ENCODE results near the gene PCSK1. TPM values are rescaled to one million over a fixed set of nuclear protein-coding genes. Genes with fewer than 3 reads are reported as not detected.

PCSK1 gene
- total RNA-seq, 1 donor from 2014 or later = 0.41 TPM

DNA sequence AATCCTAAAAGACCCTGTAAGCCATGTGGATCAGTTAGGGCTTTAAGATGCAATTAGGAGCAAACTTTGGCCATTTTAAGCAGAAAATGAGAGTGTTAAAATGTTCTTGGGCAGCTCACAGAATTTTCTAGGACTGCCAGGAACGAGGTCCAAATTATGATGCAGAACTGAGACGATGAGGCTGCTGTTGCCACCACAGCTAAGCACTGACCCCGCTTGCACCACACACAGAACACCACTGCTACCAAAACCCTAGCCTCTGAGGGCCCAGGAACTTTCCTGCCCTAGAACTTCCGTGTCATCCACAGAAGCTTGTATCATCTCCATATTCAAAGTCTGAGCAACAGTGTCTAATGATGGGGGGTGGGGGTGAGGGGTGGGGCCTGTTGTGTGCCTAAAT, 41.0 kb upstream of the PCSK1 start:
- no peaks in the 10 kb centered on the region for H3K36me3 Mint-ChIP-seq (ENCODE audit: low read depth, unreplicated experiment)
- peaks cover 5% of the 10 kb centered on the region for H3K4me1 Mint-ChIP-seq (ENCODE audit: unreplicated experiment)
- DNase-seq (ENCODE audit: low spot score) = no peak
- TF ChIP-seq, protein P1, sequence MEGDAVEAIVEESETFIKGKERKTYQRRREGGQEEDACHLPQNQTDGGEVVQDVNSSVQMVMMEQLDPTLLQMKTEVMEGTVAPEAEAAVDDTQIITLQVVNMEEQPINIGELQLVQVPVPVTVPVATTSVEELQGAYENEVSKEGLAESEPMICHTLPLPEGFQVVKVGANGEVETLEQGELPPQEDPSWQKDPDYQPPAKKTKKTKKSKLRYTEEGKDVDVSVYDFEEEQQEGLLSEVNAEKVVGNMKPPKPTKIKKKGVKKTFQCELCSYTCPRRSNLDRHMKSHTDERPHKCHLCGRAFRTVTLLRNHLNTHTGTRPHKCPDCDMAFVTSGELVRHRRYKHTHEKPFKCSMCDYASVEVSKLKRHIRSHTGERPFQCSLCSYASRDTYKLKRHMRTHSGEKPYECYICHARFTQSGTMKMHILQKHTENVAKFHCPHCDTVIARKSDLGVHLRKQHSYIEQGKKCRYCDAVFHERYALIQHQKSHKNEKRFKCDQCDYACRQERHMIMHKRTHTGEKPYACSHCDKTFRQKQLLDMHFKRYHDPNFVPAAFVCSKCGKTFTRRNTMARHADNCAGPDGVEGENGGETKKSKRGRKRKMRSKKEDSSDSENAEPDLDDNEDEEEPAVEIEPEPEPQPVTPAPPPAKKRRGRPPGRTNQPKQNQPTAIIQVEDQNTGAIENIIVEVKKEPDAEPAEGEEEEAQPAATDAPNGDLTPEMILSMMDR (IDR thresholded peaks at IDR 0.05; ENCODE audit: unreplicated experiment) = no peak
- no peak overlapping the region for H3K27ac Mint-ChIP-seq (ENCODE audit: unreplicated experiment)
- no peak overlapping the region for H3K4me3 Mint-ChIP-seq (ENCODE audit: unreplicated experiment)
- H3K9me3 Mint-ChIP-seq (ENCODE audit: unreplicated experiment) = no peaks in the 10 kb centered on the region
- peaks cover 4% of the 10 kb centered on the region for H3K27me3 Mint-ChIP-seq (ENCODE audit: unreplicated experiment)

DNA sequence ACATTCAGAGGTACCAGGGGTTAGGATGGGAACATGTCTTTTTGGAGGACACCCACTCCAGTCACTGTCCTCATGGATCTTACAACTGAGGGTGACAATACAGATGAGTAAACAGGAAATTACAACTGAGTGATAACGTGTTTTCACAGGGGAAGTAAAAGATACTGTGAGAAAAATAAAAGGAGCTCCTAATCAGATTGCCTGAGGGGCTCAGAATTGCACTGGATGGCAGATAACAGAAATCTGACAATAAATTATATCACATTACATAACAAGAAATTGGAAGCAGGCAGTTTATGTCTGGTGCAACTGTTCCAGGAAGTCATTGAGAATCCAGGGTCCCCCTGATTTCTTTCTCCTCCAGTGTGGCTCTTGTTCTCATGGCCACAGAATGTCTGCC, 40.1 kb upstream of the PCSK1 start:
- no peaks in the 10 kb centered on the region for H3K36me3 Mint-ChIP-seq (ENCODE audit: low read depth, unreplicated experiment)
- TF ChIP-seq, protein P1 (IDR thresholded peaks at IDR 0.05; ENCODE audit: unreplicated experiment) = no peak
- no peak overlapping the region for H3K4me3 Mint-ChIP-seq (ENCODE audit: unreplicated experiment)
- H3K4me1 Mint-ChIP-seq (ENCODE audit: unreplicated experiment) = peaks cover 5% of the 10 kb centered on the region
- H3K27ac Mint-ChIP-seq (ENCODE audit: unreplicated experiment) = no peak overlapping the region
- DNase-seq (ENCODE audit: low spot score) = no peak
- H3K27me3 Mint-ChIP-seq (ENCODE audit: unreplicated experiment) = peaks cover 4% of the 10 kb centered on the region
- no peaks in the 10 kb centered on the region for H3K9me3 Mint-ChIP-seq (ENCODE audit: unreplicated experiment)

DNA sequence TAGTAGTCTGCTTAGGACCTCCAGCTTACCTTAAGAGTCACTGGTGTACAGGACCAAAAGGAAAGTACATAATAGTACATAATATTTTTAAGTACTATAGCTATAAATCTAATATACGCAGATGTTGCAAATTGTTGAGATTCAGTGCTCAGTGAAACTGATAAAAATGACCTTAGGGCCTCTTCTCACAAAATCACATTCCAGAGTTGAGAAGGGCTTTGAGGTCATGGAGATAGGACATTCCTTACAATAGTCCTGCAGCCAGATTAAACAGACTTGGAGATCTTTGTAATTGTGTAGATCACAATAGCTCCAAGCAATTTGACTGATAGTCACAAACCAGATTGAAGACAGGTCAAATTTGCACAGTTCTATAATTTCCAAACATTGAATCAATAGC, 37.7 kb upstream of the PCSK1 start:
- Mint-ChIP-seq H3K27me3 (ENCODE audit: unreplicated experiment) (peaks cover 4% of the 10 kb centered on the region), H3K27ac (ENCODE audit: unreplicated experiment) (no peak overlapping the region), H3K9me3 (ENCODE audit: unreplicated experiment) (no peaks in the 10 kb centered on the region), H3K4me3 (ENCODE audit: unreplicated experiment) (no peak overlapping the region), H3K36me3 (ENCODE audit: low read depth, unreplicated experiment) (no peaks in the 10 kb centered on the region), H3K4me1 (ENCODE audit: unreplicated experiment) (peaks cover 5% of the 10 kb centered on the region)
- TF ChIP-seq, protein P1 (IDR thresholded peaks at IDR 0.05; ENCODE audit: unreplicated experiment) = no peak
- DNase-seq (ENCODE audit: low spot score) = no peak

DNA sequence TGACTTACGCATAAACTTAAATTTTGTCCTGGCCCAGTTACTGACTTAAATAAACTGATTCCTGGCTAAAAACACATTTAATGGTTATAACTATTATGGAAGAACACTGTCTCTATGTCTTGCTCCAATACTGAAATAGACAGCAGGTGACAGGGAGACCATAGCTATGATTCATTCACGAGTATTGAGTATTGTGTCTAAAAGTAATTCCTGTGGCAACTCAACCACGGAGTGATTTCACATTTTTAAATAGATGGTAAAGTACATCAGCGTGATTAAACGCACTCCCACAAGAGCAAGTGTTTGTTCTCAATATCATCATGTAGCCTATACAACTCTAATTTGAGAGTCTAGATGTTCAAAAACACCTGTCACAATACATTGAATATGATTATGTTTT, 35.9 kb upstream of the PCSK1 start:
- Mint-ChIP-seq H3K36me3 (ENCODE audit: low read depth, unreplicated experiment) (no peaks in the 10 kb centered on the region), H3K27me3 (ENCODE audit: unreplicated experiment) (peaks cover 4% of the 10 kb centered on the region), H3K4me1 (ENCODE audit: unreplicated experiment) (peaks cover 5% of the 10 kb centered on the region), H3K9me3 (ENCODE audit: unreplicated experiment) (no peaks in the 10 kb centered on the region), H3K27ac (ENCODE audit: unreplicated experiment) (no peak overlapping the region), H3K4me3 (ENCODE audit: unreplicated experiment) (no peak overlapping the region)
- TF ChIP-seq, protein P1 (IDR thresholded peaks at IDR 0.05; ENCODE audit: unreplicated experiment) = no peak
- DNase-seq (ENCODE audit: low spot score) = no peak

DNA sequence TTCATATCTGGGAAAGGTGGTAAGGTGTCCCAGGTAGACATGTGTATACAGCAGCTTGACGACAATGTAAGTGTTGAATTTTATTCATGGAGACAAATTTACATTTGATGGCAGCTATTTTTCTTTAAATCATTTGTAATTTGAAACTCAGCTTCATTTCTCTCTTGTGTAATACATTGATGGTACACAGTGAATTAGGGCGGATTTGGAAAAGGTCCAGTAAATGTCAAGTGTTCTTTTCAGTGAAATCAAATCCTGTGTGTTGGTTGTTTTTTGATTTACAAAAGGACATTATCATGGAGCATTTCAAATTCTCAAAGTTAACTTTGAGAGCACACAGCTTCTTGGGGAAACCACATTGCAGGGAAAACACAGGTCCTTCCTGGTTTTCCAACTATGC, 30.0 kb upstream of the PCSK1 start:
- H3K36me3 Mint-ChIP-seq (ENCODE audit: low read depth, unreplicated experiment) = no peaks in the 10 kb centered on the region
- H3K4me3 Mint-ChIP-seq (ENCODE audit: unreplicated experiment) = no peak overlapping the region
- TF ChIP-seq, protein P1 (IDR thresholded peaks at IDR 0.05; ENCODE audit: unreplicated experiment) = no peak
- no peak overlapping the region for H3K27ac Mint-ChIP-seq (ENCODE audit: unreplicated experiment)
- H3K9me3 Mint-ChIP-seq (ENCODE audit: unreplicated experiment) = no peaks in the 10 kb centered on the region
- peaks cover 3% of the 10 kb centered on the region for H3K4me1 Mint-ChIP-seq (ENCODE audit: unreplicated experiment)
- no peak for DNase-seq (ENCODE audit: low spot score)
- no peaks in the 10 kb centered on the region for H3K27me3 Mint-ChIP-seq (ENCODE audit: unreplicated experiment)

Data from endothelial cell (in vitro differentiated cells).